HG02678 (cell line): ENCODE measurements around the gene INTS6.
A peak's percentile ranks its signal among the peaks of the same experiment; 100 is the strongest.
"Not testable (repeated sequence)": the region's sequence is repeated elsewhere in the genome, so short reads cannot be mapped to it uniquely, and the experiment has no call there.

Experiments
- ATAC-seq: cut with Tn5 transposase; IDR thresholded peaks from one replicate; pipeline ENCODE4 v1.9.1; 2021; ENCODE audit warnings: mild to moderate bottlenecking, moderate library complexity; ENCODE audit not compliant: unreplicated experiment

Gene INTS6

DNA sequence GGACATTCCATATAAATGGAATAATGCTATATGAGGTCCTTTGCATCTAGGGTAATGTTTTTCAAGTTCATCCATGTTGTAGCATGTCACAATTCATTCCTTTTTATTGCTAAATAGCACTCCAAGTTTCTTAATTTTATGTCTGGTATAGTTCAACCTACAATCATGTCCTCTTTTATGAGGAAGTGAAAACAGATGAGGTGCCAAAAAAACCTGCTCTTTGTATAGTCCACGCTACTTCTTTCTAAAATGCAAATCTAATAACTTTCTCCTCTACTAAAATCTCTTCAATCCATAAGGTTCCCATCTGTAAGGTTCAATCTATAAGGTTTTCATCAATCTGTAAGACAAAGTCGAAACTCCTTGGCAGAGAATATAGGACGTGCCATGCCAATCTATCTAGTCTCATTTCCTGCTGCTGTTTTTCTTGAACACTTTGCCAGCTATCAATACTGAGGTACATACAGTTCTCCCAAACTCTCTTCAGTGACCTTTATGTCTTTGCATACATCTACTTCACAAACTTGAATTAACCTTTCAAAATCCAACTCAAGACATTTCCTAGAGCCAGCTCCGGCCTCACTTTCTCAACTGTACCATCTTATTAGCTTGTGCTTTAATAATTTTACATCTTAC, 33.7 kb downstream of the INTS6 start:
- peak; percentile 64 for ATAC-seq

GRCh38 chr13:51417716-51418115, 35.1 kb downstream of the INTS6 start:
- no peak for ATAC-seq

DNA sequence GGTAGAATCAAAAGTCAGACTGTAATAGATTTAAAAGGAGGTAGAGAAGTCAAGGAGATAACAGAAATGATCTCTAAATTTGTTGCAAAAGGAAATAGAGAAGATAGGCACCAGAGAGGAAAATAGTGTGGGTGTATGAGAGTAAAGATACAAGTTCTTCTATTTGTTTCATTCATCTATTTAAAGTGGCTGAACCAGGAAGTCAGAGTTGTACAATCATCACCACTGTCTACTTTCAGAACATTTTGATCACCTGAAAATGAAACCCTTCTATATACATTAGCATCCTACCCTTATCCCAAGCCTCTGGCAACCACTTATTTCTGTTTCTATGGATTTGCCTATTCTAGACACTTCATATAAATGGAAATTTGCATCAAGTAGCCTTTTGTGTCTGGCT, 36.7 kb downstream of the INTS6 start:
- peak; percentile 63 for ATAC-seq

- ATAC-seq = not testable (repeated sequence)
These were observed 37.5 kb downstream of the INTS6 start for GRCh38 chr13:51415339-51415738.

DNA sequence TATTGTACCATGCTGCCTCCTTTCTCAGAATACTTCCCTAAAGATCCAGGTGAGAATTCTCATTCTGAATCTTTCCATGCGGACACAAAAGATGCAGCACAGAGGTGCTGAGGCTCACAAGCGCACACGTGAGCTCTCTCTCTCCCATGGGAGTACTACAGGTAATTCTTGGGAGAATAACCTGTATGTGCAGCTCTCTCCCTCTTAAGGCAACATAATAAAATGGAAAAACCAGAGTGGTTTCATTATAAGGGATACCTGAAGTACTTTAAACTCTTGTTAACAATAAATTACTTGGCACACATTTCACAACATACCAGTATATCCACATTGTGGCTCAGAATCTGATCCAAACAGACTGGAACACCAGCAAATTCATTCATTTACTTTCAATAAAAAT, 40.4 kb downstream of the INTS6 start:
- no peak for ATAC-seq

DNA sequence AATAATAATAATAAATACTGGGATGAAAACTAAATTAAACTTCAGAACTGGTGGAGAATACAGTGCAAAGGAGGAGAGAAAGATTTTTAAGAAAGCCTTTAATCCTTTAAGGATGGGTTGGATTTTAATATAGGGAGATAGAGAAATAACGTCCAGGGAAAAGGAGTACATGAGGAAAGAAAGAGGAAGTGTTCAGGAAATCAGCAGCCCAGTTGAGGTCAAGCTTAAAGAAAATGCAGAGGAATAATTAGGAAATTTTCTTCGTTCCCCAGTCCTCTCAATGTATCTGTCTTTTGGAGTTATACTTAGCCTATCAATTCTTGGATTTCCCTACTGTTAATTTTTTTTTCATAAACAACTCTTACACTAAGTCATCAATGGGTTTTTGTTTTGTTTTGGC, 47.7 kb downstream of the INTS6 start:
- no peak for ATAC-seq

DNA sequence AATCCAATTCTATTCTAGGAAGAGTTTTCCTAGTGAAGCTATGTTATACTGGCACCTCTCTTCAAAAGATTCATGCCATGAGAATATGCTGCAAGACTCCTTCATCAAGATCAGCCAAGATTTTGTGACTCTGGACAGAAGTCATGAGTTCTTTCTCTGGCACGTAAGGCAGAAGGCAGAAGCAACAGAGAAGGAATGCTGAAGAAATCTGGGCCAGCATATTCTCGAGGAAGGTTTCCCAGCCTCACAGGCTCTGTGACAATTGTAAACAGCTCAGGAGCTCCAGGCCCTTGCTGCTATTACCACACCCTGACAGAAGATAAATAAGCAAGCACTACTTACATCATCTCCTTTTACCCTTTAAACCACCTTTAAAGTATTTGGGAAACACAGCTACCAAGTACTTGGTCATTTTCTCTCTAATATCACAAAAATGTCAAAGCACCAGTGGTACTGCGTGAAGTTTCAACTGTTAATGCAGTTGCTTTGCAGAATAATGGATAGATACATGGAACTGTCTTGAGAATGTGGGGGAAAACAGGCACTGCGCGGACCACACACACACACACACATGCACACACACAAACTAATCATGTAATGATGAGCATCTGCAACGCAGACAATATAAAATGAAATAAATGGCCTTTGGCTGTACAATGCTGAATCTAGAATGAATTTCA, 55.4 kb downstream of the INTS6 start:
- ATAC-seq = no peak

DNA sequence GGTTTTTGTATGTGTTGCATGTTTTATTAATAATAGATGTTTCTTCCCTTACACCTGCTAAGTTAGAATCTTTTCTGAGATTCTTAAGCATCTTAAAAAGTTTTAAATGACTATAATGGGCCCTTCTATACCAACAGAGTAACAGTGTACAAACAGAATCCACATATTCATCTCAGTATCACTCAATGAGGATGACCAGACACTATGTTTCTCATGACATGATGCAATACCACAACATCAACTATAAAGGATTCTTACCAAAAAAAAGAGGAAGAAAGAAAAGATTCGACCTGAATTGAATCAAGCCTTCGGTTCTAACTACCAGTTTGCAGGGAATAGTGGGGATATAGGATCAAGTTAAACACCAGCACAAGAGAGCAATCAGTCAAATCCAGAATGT, 56.5 kb downstream of the INTS6 start:
- ATAC-seq = peak; percentile 51

- ATAC-seq = no peak
These were observed 58.1 kb downstream of the INTS6 start for GRCh38 chr13:51394724-51395123.

DNA sequence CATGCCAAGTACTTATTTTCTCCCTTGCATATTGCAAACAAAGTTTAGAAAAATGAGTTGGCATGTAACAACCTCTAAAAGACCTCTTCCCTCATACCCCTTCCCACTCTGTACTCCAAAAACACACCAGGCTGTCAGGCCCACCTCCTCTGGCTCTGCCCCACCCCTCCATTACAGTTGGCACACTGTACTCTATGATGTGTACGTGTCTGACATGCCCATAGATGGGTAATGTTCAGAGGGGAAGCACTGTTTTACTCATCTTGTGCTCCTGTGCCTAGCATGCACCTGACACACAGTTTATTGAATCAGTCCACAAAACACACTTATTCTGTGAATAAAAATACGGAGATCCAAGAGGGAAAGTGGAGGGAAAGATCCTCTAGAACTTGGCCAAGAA, 67.7 kb downstream of the INTS6 start:
- ATAC-seq = no peak

DNA sequence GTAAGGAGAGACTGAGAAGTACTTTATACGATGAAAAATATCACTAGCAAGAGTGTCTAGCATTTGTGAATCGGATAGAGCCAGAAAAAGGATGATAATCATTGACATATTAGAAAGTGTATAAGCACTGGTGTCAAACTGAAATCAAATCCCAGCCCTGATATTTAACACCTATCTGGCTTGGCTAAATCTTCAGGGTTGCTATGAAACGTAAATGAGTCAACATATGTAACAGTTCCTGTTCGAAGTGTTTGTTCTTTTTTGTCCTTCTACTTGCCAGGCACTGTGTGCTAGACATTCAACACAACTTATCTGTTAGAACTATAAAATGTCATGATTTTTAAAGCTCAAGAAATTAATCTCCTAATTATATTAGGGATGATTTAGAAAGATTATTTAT, 72.6 kb downstream of the INTS6 start:
- no peak for ATAC-seq

DNA sequence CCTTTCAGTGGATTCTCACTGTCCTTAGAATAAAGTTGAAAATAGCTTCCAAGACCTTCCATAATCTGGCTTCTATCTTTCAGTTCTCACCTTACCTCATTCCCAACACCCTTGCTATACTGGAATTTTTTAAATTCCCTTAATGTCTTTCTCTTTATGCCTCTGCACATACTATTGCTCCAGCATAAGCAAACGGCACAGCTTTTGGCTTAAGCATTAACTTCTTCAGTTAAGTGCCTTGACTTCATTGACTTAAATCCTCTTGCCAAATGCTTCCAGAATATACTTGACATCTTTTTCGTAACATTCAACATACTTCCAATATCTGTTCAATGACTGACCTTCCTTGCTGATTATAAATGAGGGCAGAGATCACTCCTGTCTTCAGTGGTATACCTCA, 79.4 kb downstream of the INTS6 start:
- ATAC-seq = no peak

GRCh38 chr13:51371768-51372399, 81.0 kb downstream of the INTS6 start:
- no peak for ATAC-seq

- ATAC-seq = no peak
These were observed 82.0 kb downstream of the INTS6 start for GRCh38 chr13:51370811-51371210.

GRCh38 chr13:51370116-51370515, 82.7 kb downstream of the INTS6 start:
- no peak for ATAC-seq

DNA sequence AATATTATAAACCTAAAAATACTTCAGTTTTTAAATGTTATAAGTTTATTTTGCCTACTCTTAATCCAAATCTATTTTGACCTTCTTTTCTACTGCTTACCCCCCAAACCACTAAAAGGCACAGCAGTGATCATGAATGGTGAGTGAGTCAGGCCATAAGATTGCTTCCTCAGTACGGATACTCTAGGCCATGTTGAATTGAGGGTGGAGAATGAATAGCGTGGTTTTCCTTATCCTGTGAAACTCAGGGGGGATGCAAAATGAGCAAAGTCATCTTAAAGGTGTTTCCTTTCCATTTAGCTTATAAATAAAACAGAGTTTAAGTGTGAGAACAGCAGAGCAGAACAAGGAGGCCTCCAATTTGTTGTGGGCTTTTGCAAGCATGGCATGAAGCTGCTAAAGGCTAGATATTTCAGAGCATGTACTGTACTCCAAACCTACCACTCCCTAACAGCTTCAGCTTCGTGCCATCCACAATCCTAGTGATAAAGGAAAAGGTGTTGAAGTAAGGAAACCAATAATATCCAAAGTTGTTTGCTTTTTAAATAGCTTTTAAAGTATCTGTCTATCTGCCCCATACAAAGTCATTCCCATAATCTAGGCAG, 88.3 kb downstream of the INTS6 start:
- no peak for ATAC-seq

- ATAC-seq = no peak
These were observed 89.2 kb downstream of the INTS6 start for GRCh38 chr13:51363625-51364024.

DNA sequence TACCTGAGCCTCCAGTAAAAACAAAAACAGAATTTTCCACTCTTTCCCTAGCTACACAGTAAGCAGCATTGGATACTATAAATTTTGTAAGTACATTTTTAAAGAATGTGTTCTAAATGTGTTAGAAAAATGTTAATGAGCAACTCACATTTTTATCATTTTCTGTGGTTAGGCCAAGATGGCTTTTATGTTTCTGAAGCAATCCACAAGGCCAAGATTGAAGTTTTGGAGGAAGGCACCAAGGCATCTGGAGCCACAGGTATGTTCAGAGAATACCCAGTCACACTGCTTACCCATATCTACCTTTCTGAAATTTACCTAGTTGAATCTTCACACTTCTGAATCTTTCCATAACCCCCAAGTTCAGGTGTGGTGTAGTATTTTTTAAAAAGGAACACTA, 91.7 kb downstream of the INTS6 start:
- no peak for ATAC-seq

DNA sequence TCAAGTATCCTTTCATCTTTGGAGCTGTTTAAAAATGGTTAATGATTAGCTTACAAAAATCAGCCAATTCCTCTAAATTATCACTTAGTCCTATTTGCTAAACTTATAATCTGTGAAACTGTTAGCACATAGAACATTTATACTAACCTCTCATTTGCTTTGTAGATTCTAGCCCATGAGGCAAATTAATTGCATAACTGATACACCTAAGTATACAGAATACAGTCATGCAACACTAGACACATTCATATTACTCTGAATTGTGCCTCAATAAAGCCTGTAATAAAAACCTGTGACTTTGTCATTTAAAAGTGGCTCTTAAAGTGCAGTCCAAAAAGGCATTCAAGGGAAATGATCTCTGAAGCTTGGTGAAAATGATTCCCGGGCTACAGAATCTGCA, 92.3 kb downstream of the INTS6 start:
- ATAC-seq = no peak

- no peak for ATAC-seq
These were observed 93.5 kb downstream of the INTS6 start for GRCh38 chr13:51359352-51359751.

DNA sequence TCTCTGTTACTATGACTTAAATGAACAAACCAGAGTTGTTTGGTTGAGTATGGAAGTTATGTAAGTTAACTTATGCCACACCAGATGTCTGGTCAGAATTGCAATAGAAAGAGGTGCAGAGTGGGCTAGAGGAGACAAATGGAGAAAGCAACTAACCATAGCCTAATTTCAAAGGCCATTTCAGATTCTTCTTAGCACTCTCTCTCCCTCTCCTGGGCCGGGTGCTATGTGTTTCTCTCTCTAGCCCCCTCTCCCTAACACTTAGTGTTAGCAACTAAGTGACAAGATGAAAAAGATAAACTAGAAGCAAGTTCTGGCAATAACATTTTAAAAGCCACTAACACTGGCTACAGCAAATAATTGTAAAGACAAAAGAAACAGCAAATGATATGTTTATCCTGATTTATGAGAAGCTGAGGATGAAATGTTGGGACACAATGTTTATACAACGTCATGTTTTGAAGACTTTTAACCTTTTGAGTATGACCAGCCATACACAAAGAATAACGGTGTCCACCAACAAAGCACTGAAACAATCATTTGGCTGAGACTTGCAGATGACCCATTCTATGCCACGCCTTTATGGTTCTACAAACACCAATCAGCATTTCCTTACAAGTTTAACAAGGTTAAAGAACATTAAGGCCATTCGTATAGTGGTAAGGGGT, 94.8 kb downstream of the INTS6 start:
- ATAC-seq = no peak
